NCI-H146 treated with DMSO at 0.1 percent for 48 hours (cell line): ENCODE results near the gene GDAP1L1.
"Not testable (repeated sequence)": the region's sequence is repeated elsewhere in the genome, so short reads cannot be mapped to it uniquely, and the experiment has no call there.

Source experiments
- DNase-seq: peaks from one replicate; lab custom pipeline; 2025; ENCODE audit not compliant: unreplicated experiment; lab: John Stamatoyannopoulos, UW

Gene GDAP1L1

DNA sequence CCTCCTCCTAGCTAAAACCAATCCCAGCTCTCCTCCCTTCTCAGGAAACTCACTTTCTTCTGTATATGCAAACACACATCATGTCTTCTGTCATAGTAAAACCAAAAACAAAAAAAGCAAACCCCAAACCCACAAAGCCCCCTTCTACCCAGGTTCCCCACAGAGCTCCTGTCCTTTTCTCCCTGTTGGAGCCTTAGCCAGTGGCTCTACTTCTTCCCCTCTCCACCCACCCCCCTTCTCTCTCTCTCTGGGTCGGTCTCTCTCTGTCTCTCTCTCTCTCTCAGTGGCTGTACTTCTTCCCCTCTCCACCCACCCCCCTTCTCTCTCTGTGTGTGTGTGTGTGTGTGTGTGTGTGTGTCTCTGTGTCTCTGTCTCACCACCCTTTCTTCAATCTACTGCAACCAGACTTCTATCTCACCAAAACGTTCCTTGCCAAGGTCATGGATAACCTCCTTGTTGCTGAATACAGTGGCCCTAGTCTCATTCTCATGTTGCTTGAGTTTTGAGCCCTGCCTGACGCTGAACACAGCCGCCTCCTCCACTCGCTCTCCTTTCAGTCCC lies 27.9 kb upstream of the GDAP1L1 start:
- DNase-seq = no peak

DNA sequence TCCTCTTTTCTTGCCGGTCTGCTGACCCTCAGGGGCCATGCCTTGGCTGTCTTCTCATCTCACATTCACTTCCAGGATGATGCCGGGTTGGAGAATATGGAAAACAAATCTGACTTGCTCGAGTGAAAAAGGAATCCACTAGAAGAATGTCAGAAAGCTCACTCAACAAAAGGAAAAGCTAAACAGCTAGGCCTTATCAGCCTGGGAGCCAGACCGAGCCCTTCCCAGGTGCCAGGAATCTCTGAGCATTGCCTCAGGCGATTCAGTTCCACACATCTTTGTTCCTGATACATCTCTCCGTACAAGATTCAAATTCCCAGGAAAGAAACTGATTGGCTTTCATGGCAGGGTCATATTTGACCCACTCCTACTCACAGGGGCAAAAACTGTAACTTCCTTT lies 27.3 kb upstream of the GDAP1L1 start:
- DNase-seq = no peak

DNA sequence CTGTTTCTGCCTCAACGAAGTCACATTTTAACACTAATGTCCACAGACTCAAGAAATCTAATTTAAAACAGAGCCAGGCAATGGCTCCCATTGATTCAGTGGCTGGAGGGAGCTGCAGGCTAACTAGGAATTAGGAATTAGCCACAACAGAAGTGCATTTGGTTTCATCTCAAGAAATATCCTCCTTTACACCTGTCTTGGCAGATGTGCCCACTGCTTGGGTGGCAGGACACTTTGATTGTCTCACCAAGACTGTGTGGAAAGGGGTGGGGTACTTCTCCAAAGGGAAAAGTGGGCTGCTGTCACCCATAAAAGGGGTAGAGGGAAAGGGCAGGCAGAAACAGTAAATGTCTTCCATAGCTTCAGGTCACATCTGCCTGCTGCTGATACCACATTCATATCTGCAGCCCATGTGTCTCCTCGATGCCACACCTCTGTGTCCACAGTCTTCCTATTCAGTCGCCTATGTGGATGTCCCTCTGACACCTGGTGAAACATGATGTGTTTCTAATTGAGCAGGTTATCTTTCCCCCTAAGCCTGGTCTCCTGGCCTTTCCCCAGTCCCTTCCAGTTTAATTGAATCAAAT lies 25.6 kb upstream of the GDAP1L1 start:
- DNase-seq = no peak

DNA sequence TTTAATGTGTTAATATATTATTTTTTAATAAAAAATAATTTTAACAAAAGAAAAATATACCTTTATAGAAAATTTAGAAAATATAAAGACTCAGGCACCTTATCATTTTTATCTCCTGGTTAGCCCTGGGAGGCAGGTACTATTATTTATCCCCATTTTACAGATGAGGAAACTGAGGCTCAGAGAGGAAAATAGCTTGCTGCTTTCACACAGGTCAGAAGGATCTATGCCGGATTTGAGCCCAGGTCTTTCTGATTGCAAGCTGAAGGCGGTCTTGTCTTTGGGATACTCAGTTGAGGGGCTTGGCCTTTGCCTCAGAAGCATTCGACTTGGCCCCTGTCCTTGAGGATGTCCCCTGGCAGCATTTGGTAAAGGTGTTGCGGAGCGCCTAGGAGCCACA lies 25.1 kb upstream of the GDAP1L1 start:
- DNase-seq = no peak

DNA sequence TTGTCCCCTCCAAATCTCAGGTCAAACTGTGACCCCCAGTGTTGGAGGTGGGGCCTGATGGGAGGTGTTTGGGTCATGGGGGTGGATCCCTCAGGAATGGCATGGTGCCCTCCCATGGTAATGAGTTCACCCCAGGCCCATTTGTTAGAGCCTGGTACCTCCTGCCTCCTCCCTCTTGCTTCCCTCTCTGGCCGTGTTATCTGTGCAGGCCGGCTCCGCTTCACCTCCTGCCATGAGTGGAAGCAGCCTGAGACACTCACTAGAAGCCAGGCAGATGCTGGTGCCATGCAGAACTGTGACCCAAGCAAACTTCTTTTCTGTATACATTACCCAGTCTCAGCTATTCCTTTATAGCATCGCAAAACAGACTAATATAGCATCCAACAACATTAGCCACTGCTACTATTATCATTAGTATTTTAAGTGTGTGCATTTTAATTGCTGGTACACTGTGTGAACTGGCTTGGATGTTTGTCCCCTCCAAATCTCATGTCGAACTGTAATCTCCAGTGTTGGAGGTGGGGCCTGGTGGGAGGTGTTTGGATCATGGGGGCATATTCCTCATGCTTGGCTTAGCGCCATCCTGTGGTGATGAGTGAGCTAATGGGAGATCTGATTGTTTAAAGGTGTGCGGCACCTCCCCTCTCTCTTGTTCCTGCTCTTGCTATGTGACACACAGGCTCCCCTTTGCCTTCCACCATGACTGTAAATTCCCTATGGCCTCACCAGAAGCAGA lies 24.3 kb upstream of the GDAP1L1 start:
- DNase-seq = no peak

DNA sequence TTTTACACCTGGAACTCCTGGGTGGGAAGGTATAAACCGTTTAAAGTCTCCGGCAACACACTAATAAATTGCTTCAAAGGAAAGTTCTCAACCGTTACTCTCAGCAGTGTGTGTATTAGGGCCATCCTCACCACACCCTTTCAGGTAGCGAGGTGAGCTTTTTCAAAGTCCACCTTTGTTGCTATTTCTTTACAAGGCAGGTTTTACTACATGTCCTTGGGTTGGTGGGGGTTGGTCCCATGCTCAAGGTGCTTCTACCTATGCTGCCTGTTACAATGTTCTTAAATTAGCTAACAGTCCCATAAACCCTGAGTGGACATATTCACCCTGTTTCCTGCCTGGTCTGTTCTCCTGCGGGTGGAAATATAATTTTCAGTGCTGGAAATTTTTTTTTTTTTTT lies 23.4 kb upstream of the GDAP1L1 start:
- DNase-seq = no peak

DNA sequence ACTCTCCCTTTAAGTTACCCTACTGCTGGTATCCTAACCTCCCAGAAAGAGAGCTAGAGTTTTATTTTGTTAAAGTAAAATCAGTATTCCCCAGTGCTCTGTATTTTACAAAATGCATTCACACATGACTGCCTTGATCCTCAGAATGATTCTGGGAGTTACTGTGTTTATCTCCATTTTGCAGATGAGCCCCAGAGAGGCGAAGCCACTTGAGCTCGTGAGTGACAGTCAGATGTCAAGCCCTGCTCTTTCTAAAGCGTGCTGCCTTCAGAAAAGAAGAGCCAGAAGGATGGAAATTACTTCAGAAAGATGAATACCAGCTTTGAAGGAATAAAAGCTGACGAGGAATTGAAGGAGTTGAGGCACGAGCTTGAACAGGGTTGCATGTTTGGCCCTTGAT lies 22.5 kb upstream of the GDAP1L1 start:
- DNase-seq = no peak

DNA sequence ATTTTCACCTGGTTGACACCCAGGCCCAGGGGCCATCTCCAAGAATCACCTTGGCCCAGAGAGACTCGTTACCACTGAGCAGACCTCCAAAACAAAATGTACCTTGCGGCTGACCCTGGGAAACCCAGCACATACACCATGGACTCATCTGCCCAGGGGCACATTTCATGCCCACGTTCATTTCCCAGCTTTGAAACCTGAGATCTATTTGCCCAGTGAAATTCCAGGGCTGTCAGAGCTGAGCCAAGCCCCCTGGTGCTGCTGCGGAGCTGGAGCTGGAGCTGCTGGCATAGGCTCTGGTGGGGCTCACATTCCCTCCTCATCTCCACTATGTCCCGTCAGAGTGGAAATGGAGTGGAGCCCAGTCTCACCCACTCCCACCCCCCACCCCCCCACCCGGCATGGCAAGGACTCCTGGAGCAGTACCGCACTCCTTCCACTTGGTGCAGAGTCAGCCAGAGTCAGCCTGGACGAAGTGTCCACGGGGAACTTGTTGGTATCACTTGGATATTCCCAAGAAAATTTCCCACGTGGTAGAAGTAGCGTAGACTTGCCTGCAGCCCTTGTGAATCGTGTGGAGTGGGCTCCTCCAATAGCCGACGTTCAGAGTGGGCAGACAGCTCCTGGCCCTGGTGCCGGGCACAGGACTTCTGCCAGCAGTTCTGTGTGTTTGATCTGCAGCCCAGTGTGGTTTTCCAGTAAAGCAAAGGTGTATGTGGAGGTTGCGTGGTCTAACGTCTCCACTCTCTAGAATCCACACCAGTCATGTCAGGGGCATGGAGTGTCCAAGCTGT lies 18.4 kb upstream of the GDAP1L1 start:
- DNase-seq = no peak

DNA sequence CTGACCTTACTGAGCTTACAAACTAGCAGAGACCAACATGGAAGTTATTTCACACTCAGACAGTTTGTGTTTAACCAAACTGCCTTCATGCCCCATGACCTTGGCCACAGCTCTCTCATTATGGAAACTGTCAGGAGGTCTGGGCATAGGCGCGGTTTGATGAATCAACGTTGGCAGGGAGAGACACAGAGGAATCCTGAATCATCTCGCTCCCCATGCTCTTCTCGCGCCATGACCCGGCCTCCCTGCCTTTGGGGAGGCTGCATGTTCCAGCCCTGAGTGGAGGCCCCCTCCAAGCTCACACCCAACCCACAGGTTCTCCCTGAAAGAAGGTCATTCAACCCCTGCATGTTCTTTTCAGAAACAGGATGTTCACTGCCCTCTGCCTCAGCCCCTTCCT lies 15.9 kb upstream of the GDAP1L1 start:
- DNase-seq = no peak

DNA sequence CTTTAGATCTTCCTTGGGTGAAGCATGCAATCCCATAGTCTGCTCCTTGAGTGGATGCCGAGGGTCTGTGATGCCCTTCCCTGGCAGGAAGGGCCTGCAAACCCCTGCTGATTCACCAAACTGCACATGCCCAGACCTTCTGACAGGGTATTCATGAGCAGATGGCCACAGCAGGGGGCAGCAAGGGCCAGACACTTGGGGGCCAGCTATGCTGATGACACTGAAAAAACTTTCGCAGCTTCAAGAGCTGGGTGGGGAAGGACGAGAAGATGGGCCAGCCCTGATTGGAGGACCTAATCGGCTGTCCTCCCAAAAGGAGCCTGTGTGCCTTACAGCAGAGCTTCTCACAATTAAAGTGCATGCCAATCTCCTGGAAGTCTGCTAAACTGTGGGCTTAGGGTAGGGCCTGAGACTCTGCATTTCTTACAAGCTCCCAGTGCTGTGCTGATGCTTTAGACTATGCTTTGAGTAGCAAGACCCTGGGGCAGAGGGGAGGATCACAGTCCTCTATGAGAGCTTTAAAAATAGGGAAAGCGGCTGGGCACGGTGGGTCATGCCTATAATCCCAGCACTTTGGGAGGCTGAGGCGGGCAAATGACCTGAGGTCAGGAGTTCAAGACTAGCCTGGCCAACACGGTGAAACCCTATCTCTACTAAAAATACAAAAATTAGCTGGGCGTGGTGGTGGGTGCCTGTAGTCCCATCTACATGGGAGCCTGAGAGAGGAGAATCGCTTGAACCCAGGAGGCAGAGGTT lies 15.2 kb upstream of the GDAP1L1 start:
- peak; percentile 57 for DNase-seq

DNA sequence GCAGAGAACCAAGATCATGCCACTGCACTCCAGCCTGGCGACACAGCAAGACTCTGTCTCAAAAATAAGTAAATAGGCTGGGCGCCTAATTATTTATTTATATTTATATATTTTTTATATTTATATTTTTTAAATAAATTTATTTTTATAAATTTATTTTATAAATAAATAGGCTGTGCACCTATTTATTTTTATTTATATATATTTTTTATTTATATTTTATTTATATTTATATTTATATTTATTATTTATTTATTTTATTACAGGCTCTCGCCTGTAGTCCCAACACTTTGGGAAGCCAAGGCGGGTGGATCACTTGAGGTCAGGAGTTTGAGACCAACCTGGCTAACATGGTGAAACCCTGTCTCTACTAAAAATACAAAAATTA lies 14.6 kb upstream of the GDAP1L1 start:
- DNase-seq = not testable (repeated sequence)

DNA sequence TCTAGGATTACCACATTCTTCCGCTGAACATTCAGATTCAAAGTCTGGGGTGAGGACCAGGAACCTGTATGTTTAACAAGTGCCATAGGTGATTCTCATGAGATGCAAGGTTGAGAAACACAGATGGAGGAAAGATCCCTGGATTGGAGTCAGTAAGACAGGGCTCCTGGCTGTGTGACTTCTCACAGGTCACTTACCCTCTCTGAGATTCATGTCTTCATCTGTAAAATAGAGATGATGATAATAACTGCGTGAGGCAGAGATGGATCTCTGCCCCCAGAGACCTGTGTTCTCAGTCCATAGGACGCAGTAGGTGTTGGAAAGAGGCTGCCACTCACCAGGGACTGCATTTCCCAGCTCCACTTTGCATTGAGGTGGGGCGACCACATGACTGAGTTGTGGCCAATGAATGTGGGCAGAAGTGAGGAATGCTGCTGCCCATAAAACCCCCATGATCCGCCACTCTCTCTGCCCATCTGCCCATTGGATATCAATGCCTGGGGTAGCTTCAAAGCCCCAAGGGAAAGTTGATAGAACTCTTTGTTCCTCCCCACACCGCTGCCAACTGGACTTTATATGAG lies 13.6 kb upstream of the GDAP1L1 start:
- DNase-seq = no peak

DNA sequence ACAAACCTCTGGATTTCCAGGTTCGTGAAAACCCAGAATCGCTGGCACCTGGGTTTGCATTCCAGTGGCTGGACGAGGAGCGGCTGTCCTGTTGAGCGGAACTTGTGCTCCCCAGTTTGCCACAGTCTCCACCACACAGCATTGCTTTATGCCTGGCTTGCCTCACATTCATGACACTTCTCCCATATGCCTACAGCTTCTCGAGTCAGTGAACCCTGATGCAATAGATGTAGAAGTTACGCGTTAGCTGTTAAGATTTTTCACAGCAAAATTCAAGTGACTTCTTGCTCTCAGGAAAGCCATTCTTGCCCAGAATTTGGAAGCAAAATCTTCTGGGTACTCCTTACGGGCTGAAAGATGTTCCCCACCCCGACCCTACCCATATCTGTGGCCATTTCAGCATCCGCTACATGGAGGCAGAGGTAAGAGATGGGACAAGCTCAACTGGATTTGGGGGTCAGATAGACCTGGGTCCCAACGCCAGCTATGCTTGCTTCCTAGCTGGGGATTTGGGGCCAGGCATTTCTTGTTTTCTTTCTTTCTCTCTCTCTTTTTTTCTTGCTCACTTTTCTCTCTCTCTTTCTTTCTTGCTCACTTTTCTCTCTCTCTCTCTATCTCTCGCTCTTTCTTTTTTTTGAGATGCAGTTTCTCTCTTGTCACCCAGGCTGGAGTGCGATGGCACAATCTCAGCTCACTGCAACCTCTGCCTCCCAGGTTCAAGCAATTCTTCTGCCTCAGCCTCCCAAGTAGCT lies 12.4 kb upstream of the GDAP1L1 start:
- no peak for DNase-seq

DNA sequence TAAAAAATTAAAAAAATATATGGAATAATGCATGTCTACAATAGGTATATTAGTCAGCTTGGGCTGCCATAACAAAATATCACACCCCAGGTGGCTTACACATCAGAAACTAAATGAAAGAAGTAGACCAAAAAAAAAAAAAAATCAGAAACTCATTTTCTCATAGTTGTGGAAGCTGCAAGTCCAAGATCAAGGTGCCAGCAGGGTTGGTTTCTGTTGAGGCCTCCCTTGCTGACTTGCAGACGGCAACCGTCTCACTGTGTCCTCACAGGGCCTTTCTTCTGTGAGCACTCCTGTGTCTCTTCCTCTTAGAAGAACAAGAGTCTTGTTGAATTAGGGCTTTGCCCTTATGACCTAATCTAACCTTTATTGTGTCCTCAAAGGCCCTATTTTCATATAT lies 11.4 kb upstream of the GDAP1L1 start:
- DNase-seq = peak; percentile 37

DNA sequence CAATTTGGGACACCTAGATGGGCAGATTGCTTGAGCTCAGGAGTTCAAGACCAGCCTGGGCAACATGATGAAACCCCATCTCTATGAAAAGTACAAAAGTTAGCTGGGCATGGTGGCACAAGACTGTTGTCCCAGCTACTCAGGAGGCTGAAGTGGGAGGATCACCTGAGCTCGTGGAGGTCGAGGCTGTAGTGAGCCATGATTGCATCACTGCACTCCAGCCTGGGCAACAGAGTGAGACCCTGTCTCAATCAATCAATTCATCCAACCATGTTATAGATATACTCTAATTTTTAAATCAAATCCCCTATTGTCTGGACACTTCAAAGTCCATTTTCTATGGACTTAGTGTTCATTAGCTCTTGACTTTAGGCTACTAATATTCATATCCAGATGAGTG lies 10.3 kb upstream of the GDAP1L1 start:
- DNase-seq = not testable (repeated sequence)

DNA sequence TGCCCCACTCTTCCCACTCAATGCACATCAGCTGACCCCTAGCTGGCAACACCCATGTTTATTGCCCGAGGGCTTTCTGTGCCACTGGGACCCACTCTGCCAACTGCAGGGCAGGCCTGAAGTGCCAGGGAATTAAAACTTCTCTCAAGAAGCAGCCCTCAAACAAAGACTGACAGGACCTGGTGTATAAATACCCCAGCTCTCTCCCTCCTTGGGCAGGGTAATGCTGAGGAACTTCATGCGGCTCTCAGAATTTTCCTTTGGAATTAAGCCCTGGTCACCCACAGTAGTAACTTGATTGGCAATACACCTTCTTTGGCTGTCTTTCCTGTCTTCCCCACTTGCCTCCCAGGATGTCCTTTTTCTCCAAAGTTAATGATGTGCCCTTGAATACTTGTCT lies 5.3 kb upstream of the GDAP1L1 start:
- DNase-seq = no peak

DNA sequence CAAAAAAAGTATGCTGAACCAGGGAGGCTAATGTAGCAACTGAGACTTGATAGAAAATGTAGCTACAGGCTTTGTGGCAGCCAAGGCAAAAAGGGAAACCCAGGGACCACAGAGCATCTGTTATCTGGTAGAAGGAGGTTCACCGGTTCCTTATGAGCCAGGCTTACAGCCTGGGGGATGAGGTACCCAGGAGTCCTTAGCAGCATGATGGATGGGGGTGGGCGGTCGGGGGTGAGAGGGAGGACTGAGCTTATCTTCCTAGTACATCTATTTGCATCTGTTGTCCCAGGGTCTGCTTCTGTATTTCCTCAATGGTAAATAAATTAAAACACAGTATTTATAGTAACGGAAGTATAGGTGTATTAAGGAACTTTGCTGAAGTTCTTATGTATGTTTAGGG lies 1.1 kb upstream of the GDAP1L1 start:
- no peak for DNase-seq

DNA sequence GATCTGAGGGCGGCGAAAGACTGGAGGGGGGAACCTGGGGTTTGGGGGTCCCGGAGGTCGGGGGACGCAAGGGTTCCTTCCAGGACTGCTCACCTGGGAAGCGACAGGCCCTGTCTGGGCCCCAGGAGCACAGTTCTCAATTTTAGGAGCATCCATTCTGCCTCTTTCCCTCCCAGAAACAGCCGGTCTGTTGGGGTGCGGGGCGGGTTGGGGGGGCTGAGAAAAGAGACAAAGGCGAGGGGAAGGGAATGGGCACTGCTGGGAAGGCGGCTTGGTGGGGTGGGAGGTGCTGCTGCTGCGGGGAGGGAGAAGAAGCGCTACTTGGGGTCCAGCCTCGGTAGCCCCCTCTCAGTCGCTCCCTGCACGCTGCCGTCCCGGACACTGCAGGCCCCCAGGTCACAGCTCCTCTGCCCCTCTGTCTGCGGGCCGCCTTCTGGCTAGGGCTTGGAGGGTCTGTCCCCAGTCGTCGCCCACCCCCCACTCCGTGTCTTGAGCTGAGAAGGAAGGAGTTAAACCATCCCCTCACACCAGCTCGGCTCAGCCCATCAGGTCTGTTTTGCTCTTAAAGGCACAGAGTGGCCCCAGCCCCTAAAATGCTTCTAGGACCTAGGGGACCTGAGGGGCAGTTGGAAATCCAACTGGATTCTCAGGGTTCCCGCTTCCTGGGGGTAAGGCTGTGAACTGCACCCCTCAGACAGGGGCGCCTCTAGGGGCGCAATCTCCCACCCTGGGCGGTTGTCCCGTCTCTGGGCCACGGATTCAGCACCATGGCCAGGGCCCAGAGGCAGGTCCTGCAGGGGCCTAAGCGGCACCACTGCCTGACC lies 690 bp downstream of the GDAP1L1 start:
- no peak for DNase-seq

DNA sequence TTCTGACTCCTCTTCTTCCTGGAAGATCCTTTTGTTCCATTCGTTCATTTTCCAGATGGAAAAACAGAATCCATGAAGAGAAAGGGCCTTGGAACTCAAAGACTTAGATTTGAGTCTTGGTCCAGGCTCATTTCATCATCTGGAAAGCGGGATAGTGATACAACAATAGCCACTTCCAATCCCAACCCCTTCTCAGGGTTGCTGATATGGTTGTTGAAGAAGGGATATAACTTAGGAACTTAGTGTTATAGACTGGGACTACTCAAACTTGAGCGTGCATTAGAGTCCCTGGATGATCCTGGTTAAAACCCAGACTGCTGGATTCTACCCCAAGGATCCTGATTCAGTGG lies 1.3 kb downstream of the GDAP1L1 start:
- no peak for DNase-seq
